ENCODE results near the gene EXOSC2.
"Not testable (repeated sequence)": the region's sequence is repeated elsewhere in the genome, so short reads cannot be mapped to it uniquely, and the experiment has no call there.

EXOSC2 gene

GRCh38 chr9:130668196-130668595 is 25.4 kb upstream of the EXOSC2 start:
- DNase-seq, result no peak

DNA sequence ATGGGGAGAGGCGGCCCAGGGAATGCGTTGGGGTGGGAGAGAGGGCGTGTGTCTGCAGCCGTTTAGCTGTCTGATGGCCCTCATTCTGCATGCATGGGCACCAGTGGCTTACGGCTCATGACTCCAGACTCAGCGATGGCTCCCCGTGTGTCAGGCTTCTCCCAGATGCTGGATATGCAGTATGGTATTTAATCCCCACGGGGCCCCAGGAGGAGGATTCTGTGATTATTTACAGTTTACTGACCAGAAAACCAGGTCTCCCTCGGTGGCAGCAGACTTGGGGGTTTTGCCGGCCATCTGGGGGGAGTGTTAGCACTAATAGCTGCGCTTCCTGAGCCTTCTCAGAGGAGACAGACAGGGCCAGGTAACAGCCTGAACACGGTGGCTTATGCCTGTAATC is 24.9 kb upstream of the EXOSC2 start:
- no peak for DNase-seq

DNA sequence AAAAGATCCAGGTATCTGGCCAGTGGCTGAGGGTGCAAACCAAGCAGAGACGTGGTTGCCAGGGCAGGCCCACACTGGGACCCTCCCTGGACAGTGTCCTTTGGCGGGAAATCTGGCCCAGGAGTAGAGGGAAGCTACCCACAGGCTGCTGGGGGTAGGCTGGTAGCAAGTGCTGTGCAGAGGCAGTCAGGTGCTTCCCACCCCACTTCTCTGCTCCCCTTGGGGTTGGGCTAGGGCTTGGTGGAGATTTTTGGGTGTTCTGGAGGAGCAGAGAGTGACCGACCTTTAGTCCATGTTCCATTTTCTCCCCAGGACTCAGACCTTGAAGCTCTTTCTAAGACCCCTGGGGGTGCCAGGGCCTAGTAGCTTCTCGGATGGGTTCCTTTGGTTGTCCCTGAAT is 23.6 kb upstream of the EXOSC2 start:
- no peak for DNase-seq

- no peak for DNase-seq
Measured at GRCh38 chr9:130670644-130671043, 22.9 kb upstream of the EXOSC2 start.

- no peak for DNase-seq
Measured at GRCh38 chr9:130672466-130672865, 21.1 kb upstream of the EXOSC2 start.

DNA sequence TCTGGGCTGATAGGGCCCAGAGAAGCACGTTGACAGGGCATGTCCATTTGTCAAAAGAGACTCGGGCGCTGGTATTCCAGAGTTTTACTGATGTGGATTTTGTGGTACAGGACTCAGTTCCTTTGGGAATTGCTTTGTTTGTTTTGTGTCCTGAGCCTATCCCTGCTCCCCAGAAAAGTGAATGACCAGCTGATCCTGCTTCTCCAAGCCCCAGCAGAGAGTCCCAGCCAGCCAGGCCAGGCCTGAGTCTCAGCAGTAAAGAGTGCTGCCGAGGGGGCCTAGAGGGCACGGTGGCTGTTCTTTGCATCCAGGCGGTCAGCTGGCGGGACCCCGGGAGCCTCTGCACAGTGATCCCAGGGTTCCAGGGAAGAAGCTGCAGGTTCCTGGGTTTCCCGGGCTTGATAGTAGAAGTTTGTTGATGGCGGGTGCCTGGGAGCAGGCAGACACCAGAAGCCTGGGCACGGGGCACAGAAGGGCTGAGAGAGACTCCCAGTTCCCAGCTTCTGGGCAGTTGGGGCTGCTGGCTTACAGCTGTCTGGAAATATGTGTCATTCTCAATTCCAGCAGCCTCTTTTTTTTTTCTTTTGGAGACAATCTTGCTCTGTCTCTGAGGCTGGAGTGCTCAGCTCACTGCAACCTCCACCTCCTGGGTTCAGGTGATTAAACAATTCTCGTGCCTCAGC is 20.5 kb upstream of the EXOSC2 start:
- DNase-seq, result no peak

DNA sequence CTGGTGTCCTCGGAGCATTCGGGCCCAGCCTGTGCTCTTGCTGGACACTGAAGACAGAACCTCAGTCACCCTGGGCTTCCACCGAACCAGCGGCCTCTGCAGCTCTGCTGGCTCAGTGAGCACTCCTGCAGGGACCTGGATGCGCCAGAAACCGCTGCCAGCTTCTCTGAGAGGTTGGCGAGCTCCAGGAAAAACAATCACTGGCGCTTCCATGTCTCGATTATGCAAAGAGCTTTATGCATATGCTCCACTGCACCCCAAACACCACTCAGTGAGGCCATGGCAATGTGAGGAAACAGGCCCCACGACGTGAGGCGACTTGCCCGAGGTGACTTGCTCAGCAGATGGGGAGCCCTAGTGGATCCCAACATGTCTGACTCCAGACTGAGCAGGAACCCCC is 18.2 kb upstream of the EXOSC2 start:
- no peak for DNase-seq

- DNase-seq, result no peak
Measured at GRCh38 chr9:130677252-130677651, 16.3 kb upstream of the EXOSC2 start.

DNA sequence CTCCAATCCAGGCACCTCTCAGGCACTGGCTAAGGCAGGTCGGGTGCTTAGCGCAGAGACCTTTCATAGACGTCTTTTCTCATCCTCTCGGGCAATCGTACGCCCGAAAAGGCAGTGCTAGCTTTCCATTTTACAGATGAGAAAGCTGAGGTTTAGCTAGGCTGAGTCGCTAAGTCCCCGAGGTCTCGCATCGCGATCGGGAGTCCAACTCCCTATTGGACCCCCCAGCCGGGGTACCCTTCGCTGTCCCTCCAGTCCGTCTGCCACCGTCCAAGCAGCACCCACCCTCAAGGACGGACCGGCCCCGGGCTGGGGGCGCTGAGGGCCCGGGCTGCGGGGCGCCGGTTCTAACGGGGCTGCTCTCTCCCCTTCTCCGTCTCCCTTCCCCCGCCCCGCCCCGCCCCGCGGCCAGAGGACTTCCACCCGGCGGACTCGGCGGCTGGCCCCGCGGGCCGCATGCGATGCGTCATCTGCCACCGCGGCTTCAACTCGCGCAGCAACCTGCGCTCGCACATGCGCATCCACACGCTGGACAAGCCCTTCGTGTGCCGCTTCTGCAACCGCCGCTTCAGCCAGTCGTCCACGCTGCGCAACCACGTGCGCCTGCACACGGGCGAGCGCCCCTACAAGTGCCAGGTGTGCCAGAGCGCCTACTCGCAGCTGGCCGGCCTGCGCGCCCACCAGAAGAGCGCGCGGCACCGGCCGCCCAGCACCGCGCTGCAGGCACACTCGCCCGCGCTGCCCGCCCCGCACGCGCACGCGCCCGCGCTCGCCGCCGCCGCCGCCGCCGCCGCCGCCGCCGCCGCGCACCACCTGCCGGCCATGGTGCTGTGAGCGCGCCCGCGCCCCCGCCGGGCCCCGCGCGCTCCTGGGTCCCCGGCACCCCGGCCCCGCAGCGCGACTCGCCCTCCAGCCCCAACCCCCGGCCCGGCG is 12.5 kb upstream of the EXOSC2 start:
- DNase-seq, result peak; percentile 32 to 39

GRCh38 chr9:130681769-130682420 is 11.7 kb upstream of the EXOSC2 start:
- peak in 1 of 2 experiments; percentile 33 for DNase-seq

GRCh38 chr9:130682421-130683121 is 11.0 kb upstream of the EXOSC2 start:
- peak; percentile 67 to 73 for DNase-seq

DNA sequence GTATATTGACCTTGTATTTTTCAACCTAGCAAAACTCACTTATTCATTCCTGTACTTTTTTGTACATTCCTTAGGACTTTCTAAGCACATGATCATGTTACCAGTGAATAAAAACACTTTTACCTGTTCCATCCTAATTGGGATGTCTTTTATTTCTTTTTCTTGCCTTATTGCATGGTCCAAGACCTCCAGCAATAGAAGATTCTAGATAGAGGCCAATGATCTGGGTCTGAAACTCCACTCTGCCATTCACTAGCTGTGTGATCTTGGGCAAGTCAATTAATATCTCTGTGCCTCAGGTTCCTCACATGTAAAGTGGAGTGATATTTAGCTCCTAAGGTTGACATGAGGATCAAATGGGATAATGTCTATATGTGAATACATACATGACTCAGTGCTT is 8.5 kb upstream of the EXOSC2 start:
- no peak for DNase-seq

DNA sequence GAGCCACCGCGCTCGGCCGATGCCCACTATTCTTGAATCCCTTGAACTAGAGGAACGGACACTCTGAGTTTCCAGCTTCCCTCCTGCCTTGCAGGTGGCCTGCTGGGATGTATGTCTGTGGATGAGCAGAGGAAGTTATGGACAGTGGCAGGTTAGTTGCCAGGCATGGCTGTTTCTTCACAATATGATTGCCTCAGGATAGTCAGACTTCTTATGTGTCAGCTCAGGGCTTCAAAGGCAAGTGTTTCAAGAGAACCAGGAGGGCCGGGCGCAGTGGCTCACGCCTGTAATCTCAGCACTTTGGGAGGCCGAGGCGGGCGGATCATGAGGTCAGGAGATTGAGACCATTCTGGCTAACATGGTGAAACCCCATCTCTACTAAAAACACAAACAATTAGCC is 7.6 kb upstream of the EXOSC2 start:
- not testable (repeated sequence) for DNase-seq

DNA sequence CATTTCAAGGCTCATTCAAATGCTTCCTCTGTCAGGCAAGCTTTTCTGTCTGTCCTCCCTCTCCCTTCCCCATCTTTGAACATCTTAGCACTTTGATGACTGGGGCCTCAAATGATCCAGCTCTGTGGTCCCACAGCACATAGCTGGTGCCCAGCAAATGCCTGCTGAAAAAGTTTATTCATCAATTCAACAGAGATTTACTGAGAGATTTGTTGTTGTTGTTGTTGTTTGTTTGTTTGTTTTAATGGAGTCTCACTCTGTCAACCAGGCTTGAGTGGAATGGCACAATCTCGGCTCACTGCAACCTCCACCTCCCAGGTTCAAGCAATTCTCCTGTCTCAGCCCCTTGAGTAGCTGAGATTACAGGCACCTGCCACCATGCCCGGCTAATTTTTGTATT is 6.0 kb upstream of the EXOSC2 start:
- DNase-seq, result no peak

DNA sequence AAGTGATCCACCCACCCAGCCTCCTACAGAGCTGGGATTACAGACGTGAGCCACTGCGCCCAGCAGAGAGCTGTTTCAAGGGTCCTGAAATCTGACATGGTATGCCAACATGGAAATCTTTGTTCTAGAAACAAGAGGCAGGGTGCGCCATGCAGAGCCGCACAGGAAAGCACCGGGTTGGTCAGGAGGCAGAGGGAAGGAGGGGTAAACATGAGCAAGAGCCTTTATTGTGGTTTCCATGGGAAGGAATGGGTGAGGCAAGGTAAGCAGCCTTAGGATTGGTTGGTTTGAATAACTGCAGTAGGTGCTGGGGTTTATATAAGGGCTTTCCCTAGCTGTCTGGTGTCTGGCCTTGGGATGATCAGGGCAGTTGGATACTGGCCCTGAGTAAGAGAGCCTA is 5.5 kb upstream of the EXOSC2 start:
- DNase-seq, result no peak

DNA sequence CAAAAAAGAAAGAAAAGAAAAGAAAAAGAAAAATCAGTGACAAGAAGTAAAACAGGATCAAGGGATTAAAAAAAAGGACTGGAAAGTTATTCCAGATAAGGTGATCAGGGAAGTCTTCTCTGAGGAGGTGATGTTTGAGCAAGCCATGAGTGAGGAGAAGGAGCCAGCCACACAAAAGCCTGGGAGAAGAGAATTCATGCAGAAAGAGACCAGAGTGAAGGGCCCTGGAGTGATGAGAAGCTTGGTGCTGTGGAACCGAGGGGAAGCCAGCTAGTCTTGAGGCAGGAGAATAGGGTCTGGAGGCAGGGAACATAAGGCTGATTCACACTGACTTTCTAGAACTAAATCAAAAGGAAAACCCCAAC is 4.0 kb upstream of the EXOSC2 start:
- no peak for DNase-seq

DNA sequence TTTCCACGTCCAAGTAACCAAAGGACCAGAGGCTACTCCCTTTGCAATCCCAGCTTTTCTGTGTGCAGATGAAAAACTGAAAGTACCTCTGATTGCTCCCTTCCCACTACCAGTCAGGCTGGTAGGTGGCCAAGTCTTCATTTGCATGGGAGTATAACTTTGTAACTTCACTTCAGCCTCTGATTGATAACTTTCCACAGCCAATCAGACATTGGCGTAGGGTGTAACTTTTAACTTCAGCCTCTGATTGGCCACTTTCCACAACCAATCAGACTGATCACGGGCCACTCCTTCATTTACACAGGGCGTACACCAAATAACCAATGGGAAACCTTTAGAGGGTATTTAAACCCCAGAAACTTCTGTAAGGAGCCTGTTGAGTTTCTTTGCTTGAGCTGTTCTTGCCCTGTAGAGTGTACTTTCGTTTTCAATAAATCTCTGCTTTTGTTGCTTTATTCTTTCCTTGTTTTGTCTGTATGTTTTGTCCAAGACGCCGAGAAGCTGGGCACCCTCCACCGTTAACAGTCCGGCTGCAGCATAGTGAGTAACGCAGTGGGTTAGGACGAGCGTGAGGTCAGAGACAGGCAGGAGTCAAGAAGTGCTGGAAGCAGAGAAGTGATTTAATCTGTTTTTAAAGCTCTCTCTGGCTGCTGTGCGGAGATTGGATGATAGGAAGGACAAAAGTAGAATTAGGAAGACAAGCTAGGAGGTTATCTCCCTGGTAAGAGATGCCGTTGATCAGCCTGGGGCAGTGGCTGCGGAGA is 3.5 kb upstream of the EXOSC2 start:
- DNase-seq, result peak; percentile 90 to 92

DNA sequence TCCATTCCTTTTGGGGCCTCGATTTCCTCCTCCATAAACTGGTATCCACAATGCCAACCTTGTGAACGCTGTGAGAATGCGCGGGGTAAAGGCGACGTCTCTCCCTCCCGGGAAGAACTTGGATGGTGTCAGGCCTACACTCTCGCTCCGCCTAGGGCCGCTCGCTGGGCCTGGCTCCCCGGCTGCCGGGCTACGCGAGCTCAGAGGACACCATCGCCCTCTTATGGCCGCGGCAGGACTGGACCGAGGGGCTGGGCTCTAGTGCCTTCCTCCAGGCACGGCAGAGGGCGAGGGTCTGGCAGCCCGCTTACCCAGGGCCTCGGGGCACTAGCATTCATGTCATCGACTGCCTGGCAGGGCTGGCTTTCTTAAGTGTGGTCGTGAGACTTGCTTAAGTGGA is 1.3 kb upstream of the EXOSC2 start:
- no peak for DNase-seq

GRCh38 chr9:130693101-130693425 is 517 bp upstream of the EXOSC2 start:
- no peak for DNase-seq

DNA sequence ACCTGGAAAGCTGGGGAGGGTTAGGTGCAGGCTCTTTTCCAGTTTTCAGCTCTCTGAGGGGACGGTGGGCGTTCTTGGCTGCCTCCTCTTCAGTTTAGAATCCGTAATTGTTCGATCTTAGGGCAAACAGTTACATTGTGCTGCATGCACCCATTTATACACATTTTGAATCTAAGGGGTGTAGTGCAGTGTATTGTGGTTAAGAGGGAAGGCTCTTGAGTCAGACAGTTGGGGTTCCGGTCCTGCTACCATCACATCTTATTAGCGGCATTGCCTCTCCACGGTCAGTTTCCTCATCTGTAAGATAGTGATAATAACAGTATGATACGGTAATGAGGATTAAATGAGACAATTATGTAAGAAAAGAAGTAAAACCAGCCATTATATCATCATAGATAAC is 625 bp downstream of the EXOSC2 start:
- DNase-seq, result peak in 1 of 2 experiments; percentile 46

GRCh38 chr9:130696139-130696650 is 2.6 kb downstream of the EXOSC2 start:
- DNase-seq, result no peak

DNA sequence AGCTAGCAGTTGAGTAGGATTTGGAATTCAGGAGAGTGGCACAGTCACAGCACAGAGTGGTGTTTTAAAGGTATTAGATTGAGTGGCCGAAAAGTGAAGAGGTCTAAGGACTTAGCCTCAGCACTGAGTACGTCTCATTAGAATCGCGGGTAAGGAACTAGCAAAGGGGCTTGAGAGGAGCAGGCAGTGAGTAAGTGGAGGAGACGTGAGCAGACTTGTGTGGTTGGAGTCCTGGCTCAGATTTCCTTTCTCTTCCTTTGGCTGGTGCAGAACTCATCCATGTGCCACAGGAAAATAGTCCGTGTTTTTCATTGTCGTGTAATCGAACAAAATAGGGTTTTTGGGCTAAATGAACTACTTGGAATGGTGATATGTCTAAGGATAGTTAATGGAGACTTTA is 3.4 kb downstream of the EXOSC2 start:
- DNase-seq, result no peak
